Esophagus (tissue), 2 donors: ENCODE measurements around the gene NDUFB7. TPM values are rescaled to one million over a fixed set of nuclear protein-coding genes. Genes with fewer than 3 reads are reported as not detected.
"Not testable (repeated sequence)": the region's sequence is repeated elsewhere in the genome, so short reads cannot be mapped to it uniquely, and the experiment has no call there.

Source experiments
- H3K27ac ChIP-seq, 2 donors: one replicate each; pipeline ENCODE4 v1.5.1; 2013; ENCODE audit warnings: low read depth in 2 of 2, mild to moderate bottlenecking in 2 of 2, inconsistent platforms in 1 of 2, low read length in 1 of 2, moderate library complexity in 1 of 2
- H3K27me3 ChIP-seq, 2 donors: one replicate each; pipeline ENCODE4 v1.6.1; 2013; ENCODE audit warnings: low read length in 2 of 2, control low read depth in 1 of 2, mild to moderate bottlenecking in 1 of 2; ENCODE audit not compliant: insufficient read depth in 2 of 2, control insufficient read depth in 1 of 2
- H3K36me3 ChIP-seq, 2 donors: one replicate each; pipeline ENCODE4 v1.6.1; 2013; ENCODE audit warnings: low read length in 1 of 2; ENCODE audit not compliant: control insufficient read depth in 2 of 2, insufficient read depth in 2 of 2
- H3K4me1 ChIP-seq, 2 donors: one replicate each; pipeline ENCODE4 v1.6.1; 2013; ENCODE audit warnings: low read length in 1 of 2; ENCODE audit not compliant: control insufficient read depth in 2 of 2, insufficient read depth in 2 of 2
- H3K4me3 ChIP-seq, 2 donors: one replicate each; pipeline ENCODE4 v1.5.1; 2013; ENCODE audit warnings: low read length in 2 of 2, mild to moderate bottlenecking in 2 of 2, low read depth in 1 of 2, moderate library complexity in 1 of 2
- H3K9me3 ChIP-seq, 2 donors: one replicate each; pipeline ENCODE4 v1.6.1; 2013; ENCODE audit warnings: mild to moderate bottlenecking in 2 of 2, low read depth in 1 of 2, low read length in 1 of 2, moderate library complexity in 1 of 2; ENCODE audit not compliant: control insufficient read depth in 2 of 2, insufficient read depth in 1 of 2
- WGBS, 2 donors: extraction: QIAGEN DNeasy Blood & Tissue Kit; methylation state at CpG; one replicate each; pipeline ENCODE4 v1.1.7; 2013; 5-methylcytosine and 5-hydroxymethylcytosine counted together
- polyA plus RNA-seq, 2 donors: library from polyadenylated mRNA; stranded (reverse); fragments of 200-250 nt; gene quantifications; one replicate each; pipeline ENCODE4 v1.2.3, GENCODE V29; 2013
- donor health status: healthy with polysubstance abuse.
- donor health status: Bipolar disorder and iron deficiency.

The NDUFB7 gene
- polyA plus RNA-seq, 2 donors: 471 to 517 TPM

DNA sequence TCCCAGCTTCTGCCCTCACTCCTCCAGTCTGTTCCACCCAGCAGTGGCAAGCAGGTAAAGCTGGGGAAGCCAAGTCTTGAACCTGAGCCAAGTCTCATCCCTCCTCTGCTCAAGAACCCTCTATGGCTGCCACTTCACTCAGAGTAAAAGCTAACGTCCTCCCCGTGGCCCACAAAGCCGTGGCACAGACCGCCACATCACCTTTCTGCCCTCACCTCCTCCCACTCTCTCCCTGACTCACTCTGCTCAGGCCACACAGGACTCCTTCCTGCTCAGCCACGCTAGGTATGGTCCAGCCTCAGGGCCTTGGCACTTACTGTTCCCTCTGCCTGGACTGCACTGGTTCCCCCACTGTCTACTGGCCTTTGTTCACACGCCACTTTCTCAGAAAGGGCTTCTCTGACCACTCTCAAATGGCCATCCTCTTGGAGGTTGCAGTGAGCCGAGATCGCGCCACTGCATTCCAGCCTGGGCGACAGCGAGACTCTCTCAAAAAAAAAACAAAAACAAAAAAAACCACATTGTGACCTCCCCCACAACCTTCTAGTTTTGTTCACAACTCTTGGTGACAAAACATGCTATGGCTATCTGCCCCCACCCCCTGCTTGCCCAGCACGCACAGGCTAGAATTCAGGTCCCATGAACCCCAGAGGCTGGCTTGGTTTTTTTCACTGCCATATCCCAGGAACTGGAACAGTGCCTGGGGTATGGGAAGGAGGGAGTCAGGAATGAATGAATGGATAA lies 15.8 kb downstream of the NDUFB7 start:
- Histone ChIP-seq H3K36me3 (peaks cover 0 to 10% of the 10 kb centered on the region in 2 donors), H3K4me1 (peaks cover 11 to 53% of the 10 kb centered on the region in 2 donors), H3K4me3 (no peak overlapping the region), H3K27ac (peak overlapping the region; percentile 81 to 89), H3K9me3 (no peaks in the 10 kb centered on the region), H3K27me3 (no peaks in the 10 kb centered on the region)
- WGBS, 2 donors: 62 to 73% methylated on average over 12 of the region's 12 CpGs

GRCh38 chr19:14554382-14554812 lies 17.5 kb downstream of the NDUFB7 start:
- WGBS, 2 donors: 36 to 50% methylated on average over 5 to 6 of the region's 6 CpGs
- H3K4me1 ChIP-seq: peaks cover 5 to 47% of the 10 kb centered on the region in 2 donors
- peak overlapping the region; percentile 89 to 97 for H3K27ac ChIP-seq
- peak overlapping the region in 1 of 2 donors; percentile 26 for H3K4me3 ChIP-seq
- H3K27me3 ChIP-seq: no peaks in the 10 kb centered on the region
- peaks cover 0 to 10% of the 10 kb centered on the region in 2 donors for H3K36me3 ChIP-seq
- no peaks in the 10 kb centered on the region for H3K9me3 ChIP-seq

GRCh38 chr19:14553939-14554243 lies 18.0 kb downstream of the NDUFB7 start:
- Histone ChIP-seq H3K4me1 (peaks cover 5 to 47% of the 10 kb centered on the region in 2 donors), H3K9me3 (no peaks in the 10 kb centered on the region), H3K4me3 (peak overlapping the region in 1 of 2 donors; percentile 26), H3K27me3 (no peaks in the 10 kb centered on the region), H3K36me3 (peaks cover 0 to 10% of the 10 kb centered on the region in 2 donors), H3K27ac (peak overlapping the region; percentile 89 to 97)
- 53 to 64% methylated on average over 9 of the region's 9 CpGs for WGBS, 2 donors

GRCh38 chr19:14553042-14553938 lies 18.6 kb downstream of the NDUFB7 start:
- H3K27ac ChIP-seq: peak overlapping the region; percentile 89 to 97

GRCh38 chr19:14552006-14552360 lies 19.9 kb downstream of the NDUFB7 start:
- peaks cover 5 to 44% of the 10 kb centered on the region in 2 donors for H3K4me1 ChIP-seq
- WGBS, 2 donors: 73 to 75% methylated on average over 8 of the region's 8 CpGs
- not testable (repeated sequence) for H3K27me3 ChIP-seq

More at GRCh38 chr19:14553042-14553938, 18.6 kb downstream of the NDUFB7 start:
- no peaks in the 10 kb centered on the region for H3K9me3 ChIP-seq
- peaks cover 0 to 8% of the 10 kb centered on the region in 2 donors for H3K36me3 ChIP-seq
- WGBS, 2 donors: 72 to 78% methylated on average over 35 of the region's 35 CpGs
- H3K4me3 ChIP-seq: peak overlapping the region in 1 of 2 donors; percentile 26
- H3K4me1 ChIP-seq: peaks cover 5 to 44% of the 10 kb centered on the region in 2 donors
- no peaks in the 10 kb centered on the region for H3K27me3 ChIP-seq

GRCh38 chr19:14551134-14552005 lies 20.5 kb downstream of the NDUFB7 start:
- not testable (repeated sequence) for H3K36me3 ChIP-seq
- H3K4me1 ChIP-seq: peaks cover 5 to 39% of the 10 kb centered on the region in 2 donors
- H3K27ac ChIP-seq: peak overlapping the region; percentile 89 to 95

More at GRCh38 chr19:14552006-14552360, 19.9 kb downstream of the NDUFB7 start:
- H3K4me3 ChIP-seq, H3K9me3 ChIP-seq, H3K36me3 ChIP-seq: not testable (repeated sequence)
- peak overlapping the region; percentile 88 to 89 for H3K27ac ChIP-seq

GRCh38 chr19:14550201-14550754 lies 21.6 kb downstream of the NDUFB7 start:
- peak overlapping the region; percentile 89 to 95 for H3K27ac ChIP-seq
- no peak overlapping the region for H3K4me3 ChIP-seq
- whole genome bisulfite sequencing, 2 donors: 39 to 45% methylated on average over 15 of the region's 15 CpGs
- H3K4me1 ChIP-seq: peaks cover 5 to 41% of the 10 kb centered on the region in 2 donors
- H3K36me3 ChIP-seq: peaks cover 0 to 10% of the 10 kb centered on the region in 2 donors
- H3K27me3 ChIP-seq: no peaks in the 10 kb centered on the region
- no peaks in the 10 kb centered on the region for H3K9me3 ChIP-seq

More at GRCh38 chr19:14551134-14552005, 20.5 kb downstream of the NDUFB7 start:
- WGBS, 2 donors: 45 to 55% methylated on average over 12 of the region's 12 CpGs
- H3K9me3 ChIP-seq, H3K4me3 ChIP-seq, H3K27me3 ChIP-seq: not testable (repeated sequence)

DNA sequence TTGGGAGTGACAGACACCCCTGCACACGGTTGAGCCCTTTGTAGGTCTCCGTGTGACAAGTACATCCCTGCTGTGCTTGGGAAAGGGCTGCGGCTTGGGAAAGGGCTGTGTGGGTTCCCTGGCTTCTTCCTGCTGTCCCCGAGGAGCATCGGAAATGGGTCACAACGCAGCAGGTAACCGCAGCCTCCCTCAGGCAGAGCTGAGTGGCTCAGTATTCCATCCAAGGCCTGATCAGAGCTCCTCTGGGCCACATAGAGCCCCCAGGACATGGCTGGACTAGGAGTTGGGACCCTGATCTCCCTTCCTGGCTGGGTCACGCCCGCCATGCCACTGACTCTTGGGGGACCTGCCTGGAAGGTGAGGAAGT lies 26.2 kb downstream of the NDUFB7 start:
- Histone ChIP-seq H3K27ac (peak overlapping the region; percentile 89 to 97), H3K36me3 (peaks cover 0 to 9% of the 10 kb centered on the region in 2 donors), H3K4me1 (peaks cover 0 to 19% of the 10 kb centered on the region in 2 donors), H3K4me3 (peak overlapping the region in 1 of 2 donors; percentile 1), H3K9me3 (no peaks in the 10 kb centered on the region), H3K27me3 (no peaks in the 10 kb centered on the region)
- WGBS, 2 donors: 60 to 61% methylated on average over 9 of the region's 9 CpGs
